PC-9 (cell line): ENCODE measurements around the gene HOXB13.

Experiments
- EZH2 ChIP-seq: fragments of 200-600 bp; sonication (generic); IDR thresholded peaks from 2 replicates; pipeline ENCODE4 v1.8.0; 2017; ENCODE audit warnings: antibody characterized with exemption, low read depth
- TF ChIP-seq, protein P1 (sequence below): fragments of 200-600 bp; sonication (generic); conservative IDR thresholded peaks from 2 replicates; pipeline ENCODE4 v1.6.1; 2017; ENCODE audit warnings: mixed run types, antibody characterized with exemption, mild to moderate bottlenecking, moderate library complexity

- TF ChIP-seq, protein P1, sequence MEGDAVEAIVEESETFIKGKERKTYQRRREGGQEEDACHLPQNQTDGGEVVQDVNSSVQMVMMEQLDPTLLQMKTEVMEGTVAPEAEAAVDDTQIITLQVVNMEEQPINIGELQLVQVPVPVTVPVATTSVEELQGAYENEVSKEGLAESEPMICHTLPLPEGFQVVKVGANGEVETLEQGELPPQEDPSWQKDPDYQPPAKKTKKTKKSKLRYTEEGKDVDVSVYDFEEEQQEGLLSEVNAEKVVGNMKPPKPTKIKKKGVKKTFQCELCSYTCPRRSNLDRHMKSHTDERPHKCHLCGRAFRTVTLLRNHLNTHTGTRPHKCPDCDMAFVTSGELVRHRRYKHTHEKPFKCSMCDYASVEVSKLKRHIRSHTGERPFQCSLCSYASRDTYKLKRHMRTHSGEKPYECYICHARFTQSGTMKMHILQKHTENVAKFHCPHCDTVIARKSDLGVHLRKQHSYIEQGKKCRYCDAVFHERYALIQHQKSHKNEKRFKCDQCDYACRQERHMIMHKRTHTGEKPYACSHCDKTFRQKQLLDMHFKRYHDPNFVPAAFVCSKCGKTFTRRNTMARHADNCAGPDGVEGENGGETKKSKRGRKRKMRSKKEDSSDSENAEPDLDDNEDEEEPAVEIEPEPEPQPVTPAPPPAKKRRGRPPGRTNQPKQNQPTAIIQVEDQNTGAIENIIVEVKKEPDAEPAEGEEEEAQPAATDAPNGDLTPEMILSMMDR, result no peak
- no peak for TF ChIP-seq EZH2
These were observed 44.7 kb upstream of the HOXB13 start for GRCh38 chr17:48773245-48773644.
